Pulmonary artery endothelial cell (primary cell): ENCODE data around the gene SEC14L5. TPM values are rescaled to one million over a fixed set of nuclear protein-coding genes. Genes with fewer than 3 reads are reported as not detected.
"Not testable (repeated sequence)": the region's sequence is repeated elsewhere in the genome, so short reads cannot be mapped to it uniquely, and the experiment has no call there.

Experiments
- DNase-seq: peaks from one replicate; pipeline ENCODE4 v3.0.0-alpha.2; 2011; ENCODE audit warnings: low read depth, low spot score
- total RNA-seq: library from RNA; depleted of rRNA; stranded (reverse); fragments of >200 nt; gene quantifications from 2 replicates; pipeline ENCODE4 v1.2.3, GENCODE V29; 2014

SEC14L5 gene
- total RNA-seq, 1 donor from 2014 or later, result not detected

DNA sequence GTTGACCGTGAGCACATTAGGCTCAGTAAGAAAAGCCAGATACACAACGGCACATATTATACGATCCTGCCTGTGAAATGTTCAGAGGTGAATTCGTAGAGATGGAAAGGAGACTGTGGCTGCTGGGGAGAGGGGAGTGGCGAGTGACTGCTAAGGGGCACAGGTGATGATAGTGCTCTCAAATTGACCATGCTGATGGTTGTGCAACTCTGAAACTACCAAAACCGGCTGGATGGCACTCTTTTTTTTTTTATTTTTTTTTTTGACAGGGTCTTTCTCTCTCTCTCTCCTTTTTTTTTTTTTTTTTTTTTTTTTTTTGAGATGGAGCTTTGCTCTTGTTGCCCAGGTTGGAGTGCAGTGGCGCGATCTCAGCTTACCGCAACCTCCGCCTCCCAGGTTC lies 8.1 kb upstream of the SEC14L5 start:
- DNase-seq, result no peak

DNA sequence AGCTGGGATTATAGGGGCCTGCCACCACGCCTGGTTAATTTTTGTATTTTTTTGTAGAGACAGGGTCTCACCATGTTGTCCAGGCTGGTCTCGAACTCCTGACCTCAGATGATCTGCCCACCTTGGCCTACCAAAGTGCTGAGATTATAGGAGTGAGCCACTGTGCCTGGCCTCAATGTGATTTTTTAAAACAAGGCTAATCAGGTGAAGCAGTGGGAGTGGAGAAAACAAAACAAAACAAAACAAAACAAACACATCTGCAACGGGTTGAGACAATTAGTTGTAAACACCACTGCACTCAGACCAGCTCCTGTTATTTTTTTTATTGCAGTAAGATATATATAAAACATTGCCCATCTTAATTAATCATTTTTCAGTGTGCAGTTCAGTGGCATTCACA lies 6.5 kb upstream of the SEC14L5 start:
- DNase-seq, result not testable (repeated sequence)

DNA sequence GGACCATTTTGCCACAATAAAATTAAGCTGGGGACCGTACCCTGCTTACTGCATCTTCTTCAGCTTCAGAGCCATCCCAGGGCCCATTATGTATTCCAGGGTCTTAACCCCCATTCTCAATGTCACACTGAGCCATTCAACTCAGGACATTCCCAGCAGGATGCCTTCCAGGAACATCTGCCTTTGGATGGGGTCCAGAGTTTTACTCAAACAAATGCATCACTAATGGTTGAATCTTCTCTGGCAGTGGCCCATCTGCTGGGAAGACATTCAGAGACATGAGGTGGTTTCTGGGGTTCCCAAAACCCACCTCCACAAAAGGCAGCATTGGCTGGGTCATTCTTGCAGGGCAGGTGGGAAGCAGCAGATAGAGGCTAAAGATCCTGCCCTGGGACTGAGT lies 3.4 kb upstream of the SEC14L5 start:
- no peak for DNase-seq

DNA sequence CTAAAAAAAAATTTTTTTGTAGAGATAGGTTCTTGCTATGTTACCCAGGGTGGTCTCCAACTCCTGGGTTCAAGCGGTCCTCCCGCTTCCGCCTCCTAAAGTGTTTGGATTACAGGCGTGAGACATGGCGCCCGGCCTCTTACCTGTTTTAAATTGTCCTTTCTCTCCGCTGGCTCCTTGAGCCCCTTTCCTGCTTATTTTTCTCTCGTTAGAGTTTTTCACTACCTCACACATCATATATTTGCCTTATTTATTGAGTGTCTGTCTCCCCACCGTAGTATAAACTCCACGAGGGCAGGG lies 760 bp upstream of the SEC14L5 start:
- DNase-seq, result no peak

DNA sequence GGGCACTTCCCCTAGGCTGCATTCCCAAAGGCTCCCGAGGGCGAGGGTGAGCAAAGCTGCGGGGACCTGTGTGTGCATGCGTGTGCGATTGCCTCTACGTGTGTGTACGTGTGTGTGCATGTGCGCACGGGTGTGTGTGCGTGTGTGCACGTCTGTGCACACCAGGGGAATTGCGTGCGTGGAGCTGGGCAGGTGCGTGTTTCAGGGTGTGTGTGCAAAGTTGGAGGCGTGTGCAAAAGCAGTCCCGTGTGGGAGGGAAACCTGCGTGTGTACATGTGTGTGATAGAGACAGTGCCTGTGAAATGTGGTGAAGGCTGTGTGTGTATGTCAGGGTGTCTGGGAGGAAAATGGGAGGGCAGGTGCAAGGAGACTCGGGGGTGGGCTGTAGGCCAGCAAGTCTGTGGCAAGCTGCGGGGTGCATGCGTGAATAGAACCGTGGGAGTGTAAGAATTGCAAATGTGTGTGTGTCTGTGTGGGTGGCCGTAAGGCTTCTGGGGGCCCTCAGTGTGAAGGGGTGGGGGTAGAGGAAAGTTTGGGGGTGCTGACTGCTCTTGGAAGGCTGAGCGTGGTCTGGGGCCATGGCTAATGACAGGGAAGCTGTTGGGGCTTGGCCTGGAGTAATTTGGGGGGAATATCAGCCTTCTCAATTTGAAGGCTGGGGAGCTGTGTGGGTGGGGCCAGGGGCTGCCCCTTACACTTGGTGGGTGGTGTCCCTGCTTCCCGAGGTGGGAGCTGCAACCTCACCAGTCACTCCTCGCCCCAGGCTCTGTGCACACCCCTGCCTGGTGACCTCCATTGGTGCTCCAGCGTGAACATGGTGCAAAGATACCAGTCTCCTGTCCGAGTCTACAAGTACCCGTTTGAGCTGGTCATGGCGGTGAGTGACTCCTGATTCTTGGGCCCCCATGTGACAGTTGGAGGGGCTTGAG lies 644 bp downstream of the SEC14L5 start:
- no peak for DNase-seq

DNA sequence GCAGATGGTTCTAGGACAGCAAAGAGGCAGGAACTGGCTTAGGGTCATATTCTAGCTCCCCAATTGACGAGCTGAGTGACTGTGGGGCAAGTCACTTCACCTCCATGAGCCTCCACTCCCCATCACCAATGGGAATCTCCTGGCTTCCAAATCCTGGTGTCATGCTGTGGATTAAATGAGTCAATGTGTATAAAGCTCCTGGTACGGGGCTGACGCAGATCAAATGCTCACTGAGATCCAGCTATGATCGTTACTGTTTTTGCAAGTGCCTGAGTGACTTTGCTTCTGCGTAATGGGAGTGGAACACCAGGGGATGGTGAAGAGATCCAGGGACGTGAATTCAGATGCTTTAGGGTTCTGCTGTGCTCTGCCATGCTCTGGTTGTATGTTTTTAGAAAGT lies 2.4 kb downstream of the SEC14L5 start:
- DNase-seq, result no peak

DNA sequence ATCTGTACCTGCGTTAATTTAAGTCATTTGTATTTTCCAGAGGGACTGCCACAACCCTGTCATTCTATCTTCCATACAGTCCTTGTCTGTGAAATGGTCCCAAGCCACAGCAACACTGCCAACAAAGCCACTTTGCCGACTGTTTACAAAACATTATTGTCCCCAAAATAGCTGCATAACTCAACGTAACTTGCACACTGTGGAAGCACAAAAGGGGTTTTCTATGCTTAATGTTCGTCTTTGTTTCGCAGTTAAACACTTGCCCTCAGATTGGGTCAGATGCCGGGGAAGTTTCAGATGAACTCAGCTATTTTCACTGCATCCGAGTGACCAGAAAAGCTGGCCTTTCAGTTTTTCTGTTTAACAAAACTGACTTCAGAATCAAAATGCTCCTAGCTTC lies 4.6 kb downstream of the SEC14L5 start:
- no peak for DNase-seq

DNA sequence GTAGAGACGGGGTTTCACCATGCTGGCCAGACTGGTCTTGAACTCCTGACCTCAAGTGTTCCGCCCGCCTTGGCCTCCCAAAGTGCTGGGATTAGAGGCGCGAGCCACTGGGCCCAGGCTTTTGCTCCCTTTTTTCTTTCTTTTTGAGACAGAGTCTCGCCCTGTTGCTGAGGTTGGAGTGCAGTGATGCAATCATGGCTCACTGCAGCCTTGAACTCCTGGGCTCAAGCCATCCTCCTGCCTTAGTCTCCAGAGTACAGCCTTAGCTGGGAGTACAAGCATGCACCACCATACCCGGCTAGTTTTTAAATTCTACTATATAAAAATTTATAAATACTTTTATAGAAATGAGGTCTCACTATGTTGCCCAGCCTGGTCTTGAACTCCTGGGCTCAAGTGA lies 5.4 kb downstream of the SEC14L5 start:
- not testable (repeated sequence) for DNase-seq

DNA sequence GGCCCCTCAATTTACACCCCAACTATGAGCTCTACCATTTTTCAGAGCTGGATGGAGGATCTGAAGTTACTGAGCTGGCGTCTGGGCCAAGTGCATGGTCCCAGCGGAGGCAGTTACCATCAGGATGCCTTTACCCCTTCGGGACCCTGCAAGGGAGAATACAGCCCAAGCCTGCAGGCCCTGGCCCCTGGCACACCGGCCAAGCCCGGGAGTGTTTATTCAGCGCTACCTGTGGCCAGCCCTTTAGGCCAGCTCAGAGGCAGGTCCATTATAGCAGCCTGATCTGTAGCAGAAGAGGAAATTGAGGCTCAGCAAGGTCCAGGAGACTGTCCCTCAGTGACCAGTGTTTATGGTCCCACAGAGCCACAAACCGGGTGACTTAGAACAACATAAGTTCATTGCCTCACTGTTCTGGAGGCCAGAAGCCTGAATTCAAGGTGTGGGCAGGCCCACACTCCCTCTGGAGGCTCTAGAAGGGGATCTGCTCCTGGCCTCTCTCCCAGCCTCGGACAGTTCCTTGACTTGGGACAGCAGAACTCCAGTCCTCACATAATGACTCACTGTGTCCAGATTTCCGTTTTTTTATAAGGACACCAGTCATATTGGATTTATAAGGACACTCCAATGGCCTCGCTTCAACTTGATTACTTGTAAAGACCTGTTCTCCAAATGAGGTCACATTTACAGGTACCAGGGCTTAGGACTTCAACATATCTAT lies 8.8 kb downstream of the SEC14L5 start:
- DNase-seq, result no peak

DNA sequence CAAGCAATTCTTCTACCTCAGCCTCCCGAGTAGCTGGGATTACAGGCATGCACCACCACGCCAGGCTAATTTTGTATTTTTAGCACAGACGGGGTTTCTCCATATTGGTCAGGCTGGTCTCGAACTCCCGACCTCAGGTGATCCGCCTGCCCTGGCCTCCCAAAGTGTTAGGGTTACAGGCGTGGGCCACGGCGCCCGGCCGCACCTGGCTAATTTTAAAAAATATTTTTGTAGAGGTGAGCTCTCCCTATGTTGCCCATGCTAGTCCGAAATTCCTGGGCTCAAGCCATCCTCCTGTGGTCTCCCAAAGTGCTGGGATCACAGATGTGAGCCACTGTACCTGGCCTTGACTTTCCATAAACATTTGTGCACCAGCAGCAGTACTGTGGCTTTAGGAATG lies 10.1 kb downstream of the SEC14L5 start:
- not testable (repeated sequence) for DNase-seq

DNA sequence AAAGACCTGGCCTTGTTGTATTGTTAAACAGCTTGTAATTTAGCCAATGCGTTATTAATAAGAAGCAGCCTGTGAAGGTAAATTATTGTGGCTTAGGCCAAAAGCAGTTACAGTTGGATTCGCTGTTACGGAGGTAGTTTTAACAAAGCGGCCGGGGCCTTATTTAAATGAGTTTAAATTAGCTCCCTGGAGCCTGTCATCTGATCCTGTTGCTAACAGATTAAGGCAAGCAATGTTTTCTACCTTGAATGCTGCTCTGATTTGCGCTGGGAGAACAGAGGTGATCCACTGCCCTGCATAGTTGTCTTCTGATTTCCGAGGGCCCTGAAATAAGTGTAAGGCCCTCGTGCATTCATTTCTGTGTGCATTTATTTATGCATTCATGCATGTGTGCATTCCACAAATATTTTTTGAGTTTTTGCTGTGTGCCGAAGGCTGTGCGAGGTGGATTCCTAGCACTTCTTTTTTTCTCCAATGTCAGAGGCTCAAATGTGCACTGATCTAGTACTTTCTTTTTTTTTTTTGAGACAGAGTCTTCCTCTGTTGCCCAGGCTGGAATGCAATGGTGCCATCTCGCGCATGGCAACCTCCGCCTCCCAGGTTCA lies 10.9 kb downstream of the SEC14L5 start:
- no peak for DNase-seq

DNA sequence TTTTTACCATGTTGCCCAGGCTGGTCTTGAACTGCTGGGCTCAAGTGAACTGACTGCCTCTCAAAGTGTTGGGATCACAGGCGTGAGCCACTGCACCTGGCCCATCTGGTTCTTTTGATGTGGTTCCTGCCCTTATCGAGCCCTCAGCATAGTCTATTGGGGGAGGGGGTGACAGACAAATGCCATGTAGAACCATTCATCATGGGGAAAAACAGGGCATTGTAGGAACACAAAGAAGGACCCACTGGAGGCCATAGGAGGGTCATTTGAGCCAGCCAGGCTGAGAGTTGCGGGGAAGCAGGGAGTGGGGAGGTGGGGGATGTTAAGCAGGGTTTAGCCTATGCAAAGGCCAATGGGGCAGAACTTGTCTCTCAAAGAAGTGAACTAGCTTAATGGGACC lies 11.9 kb downstream of the SEC14L5 start:
- no peak for DNase-seq

DNA sequence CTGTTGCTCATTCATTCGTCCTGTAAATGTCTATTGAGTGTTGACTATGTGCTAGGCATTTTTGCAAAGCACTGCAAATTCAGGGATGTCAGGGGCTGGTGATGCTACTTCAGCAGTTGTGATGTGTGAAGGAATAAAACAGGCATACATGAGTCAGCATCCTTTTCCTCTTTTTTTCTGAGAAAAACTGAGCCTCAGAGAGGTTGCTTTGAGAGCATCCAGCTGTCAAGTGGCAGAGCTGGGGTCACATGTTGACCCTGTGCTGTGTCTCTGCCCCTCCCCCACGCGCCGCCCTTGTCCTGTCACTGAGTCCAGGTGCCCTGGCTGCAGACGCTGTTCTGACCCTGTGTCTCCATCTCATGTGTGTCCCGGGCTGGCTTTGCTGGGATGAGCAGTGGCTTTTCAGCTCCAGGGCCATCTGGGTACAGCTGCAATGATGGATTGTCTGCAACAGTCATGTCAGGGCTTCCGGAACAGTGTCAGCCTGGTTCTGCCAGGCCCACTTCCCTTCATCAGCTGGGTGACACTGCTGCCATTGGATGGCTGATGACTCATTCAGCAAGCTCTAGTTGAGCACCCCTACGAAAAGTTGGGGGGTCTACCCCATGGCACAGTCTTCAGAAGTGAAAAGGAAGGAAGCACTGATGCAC lies 14.9 kb downstream of the SEC14L5 start:
- DNase-seq, result no peak

DNA sequence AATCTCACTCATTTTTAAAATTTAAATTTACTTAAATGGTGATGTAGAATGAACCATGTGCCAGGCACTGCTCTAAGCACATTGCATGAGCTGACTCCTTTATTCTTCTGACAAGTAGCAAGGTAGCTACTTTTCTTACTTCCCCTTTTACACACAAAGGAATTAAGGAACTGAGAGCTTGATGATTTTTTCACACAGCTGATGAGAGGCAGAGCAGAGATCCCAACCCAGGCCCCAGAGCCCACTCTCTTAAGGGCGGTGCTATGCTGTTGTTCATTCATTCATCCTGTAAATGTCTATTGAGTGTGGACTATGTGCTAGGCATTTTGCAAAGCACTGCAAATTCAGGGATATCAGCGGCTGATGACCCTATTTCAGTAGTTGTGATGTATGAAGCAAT lies 17.9 kb downstream of the SEC14L5 start:
- DNase-seq, result no peak

DNA sequence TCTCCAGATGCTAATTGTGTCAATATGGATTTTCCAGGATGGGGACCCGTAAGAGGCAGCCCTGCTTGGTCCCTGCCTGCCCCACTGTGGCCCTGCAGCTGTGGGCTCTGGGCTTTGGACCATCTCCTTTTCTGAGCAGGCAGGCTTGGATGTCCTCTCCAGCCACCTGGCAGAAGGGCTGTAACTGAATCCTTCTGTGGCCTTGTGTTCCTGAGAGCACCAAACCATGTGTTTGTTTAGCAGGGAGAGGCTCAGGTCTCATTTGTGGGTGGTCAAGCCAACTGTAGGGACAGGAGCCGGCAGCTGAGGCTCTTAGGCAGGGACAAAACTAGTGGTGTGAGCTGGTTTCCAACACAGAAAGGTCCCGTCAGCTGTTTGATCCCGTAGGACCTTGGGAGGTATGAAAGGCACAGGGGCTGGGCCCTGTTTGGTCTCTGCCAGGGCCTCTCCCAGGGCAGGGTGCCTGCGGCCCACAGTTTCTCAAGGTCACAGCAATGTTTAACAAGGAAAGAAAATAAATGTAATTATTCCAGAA lies 18.5 kb downstream of the SEC14L5 start:
- DNase-seq, result no peak

DNA sequence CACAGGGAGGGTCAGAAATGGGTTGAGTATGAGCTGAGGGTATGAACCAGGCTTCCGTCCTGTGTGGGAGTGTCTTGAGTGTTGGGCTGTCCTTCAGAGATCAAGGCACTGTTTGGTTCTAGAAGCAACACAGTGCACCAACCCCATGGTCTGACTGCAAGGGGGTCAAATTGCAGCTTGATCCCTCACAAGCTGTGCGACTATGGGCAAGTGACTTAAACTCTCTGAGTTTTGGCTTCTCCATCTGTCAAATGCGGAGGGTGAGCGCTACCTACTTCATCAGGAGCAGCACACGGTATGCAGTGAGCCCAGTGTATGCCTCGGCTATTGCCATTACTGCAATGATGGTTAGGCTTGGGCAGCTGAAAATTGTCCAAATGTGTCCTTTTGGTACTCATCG lies 21.0 kb downstream of the SEC14L5 start:
- no peak for DNase-seq

DNA sequence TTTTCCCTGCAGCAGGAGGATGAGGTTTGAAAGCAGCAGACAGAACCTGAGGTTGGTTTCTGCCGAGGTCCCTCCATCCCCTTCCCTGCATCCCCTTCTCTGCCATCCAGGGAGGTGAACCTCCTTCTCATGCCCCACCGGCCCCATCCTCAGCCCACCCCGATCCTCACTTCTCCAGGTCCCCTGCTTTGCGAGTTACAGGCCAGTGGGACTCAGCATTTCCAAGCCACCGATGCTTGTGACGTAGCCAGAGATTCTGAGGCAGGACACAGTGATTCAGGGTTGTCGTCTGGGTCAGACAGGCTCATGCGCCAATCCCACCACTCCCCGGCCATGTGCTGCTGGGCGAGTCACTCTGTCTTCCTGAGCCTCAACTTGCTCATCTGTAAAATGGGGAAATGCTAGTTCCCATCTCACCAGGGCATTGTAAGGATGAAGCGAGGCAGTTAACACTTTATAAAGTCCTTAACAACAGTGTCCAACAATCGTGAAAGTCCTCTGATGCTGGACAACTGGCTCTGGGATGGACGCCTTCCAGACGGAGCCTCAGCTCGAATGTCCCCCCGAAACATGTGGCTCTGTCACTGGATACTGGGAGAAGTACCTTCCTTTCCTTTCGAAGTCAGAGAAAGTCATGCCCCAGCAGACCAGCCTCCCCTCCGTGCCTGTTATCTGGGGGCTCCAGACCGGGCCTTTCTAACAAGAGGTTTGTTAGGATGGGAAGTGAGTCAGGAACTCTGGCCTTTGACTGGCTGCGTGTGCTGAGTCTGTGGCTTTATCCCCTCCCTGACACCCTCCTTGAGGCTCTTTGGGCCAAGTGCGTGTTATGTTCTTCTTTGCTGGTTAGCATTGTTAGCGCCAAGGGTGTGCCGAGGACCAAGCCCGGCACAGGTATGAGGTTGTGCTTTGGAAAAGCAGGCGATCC lies 21.9 kb downstream of the SEC14L5 start:
- DNase-seq, result no peak

DNA sequence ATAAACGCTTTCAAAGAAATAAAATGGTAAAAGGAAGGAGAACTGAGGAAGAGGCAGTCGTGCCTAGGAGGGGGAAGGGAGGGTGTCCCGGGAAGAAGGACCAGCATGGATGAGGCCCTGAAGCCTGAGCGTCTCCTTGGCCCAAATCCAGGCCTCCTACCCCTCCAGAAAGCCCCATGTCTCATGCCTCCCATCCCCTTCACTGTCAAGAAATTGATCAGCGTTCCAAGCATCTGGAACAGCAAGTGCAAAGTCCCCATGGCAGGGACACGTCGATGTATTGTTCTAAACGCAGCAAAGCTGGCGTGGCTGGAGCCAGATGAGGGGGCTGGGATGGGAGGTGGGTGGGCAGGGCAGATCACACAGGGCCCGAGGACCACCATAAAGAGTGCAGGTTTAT lies 22.6 kb downstream of the SEC14L5 start:
- DNase-seq, result no peak

DNA sequence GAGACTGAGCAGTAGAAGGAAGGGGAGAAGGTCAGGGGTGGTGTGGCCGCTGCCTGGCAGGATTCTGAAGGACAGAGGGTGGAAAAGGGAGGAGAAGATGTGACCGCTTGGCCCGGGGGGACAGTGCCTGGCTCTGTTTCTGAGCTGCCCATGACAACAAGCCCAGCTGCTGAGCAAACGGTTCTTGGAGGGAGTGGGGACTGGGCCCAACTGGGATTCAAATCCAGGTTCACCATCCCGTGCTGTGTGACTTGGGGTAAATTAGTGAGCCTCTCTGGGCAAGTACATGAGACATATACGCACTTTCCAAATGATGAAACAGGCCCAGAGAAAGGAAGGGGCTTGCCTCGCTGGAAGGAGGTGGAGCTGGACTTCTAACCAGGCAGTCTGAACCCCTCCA lies 23.3 kb downstream of the SEC14L5 start:
- no peak for DNase-seq

DNA sequence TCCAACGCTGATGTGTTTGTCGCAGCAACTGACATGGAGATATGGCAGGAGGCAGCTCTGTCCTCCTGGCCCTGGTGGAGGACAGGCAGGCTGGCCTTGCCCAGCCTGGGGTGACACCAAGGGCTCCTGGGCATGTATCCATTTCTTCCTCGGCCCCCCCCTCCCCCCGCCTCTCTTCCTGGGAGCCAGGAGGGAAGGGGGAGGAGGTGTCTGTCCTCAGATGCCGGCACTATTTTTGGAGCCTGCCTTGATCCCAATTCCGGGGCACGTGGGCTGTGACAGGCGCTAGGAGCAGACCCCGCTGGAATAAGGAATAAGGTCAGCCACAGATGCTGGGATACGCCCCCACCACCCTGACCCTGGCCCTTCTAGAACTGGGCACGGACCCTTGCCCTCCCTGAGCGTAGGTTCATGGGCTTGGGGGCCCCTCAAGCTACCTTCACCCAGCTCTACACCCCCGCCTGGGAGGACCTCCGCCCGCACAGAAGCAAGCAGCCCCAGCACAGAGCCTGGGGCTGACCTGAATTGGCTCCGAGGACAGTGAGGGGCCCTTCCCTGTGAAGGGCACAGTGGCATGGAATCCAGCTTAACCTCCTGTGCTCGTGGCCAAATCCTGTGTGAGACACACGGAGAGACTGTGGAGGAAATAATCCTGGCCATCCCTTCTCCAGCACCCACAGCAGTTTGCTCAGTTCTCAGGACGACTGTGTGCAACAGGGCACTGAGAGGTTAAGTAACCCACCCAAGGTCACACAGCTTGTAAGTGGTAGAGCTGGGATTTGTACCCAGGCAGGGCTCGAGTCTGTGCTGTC lies 24.1 kb downstream of the SEC14L5 start:
- DNase-seq, result no peak
